PC-9 (cell line): Measurements from ENCODE around the gene KLHDC4. TPM values are rescaled to one million over a fixed set of nuclear protein-coding genes. Genes with fewer than 3 reads are reported as not detected.

Source experiments
- BruUV-seq: library from RNA; stranded (reverse); fragments of 400-500 nt; replicated peaks from 2 replicates; lab custom pipeline; 2021; lab: Mats Ljungman, UMichigan
- CTCF ChIA-PET: fragments of 300-600 bp; sonication (Branson Sonifier 250); formaldehyde crosslinking; loops from one replicate; lab custom pipeline; 2022; ENCODE audit warnings: antibody characterized with exemption; lab: Charles Lee
- POLR2A ChIA-PET: fragments of 300-600 bp; sonication (Branson Sonifier 250); formaldehyde crosslinking; loops from one replicate; lab custom pipeline; 2022; ENCODE audit warnings: antibody characterized with exemption; ENCODE audit not compliant: unreplicated experiment; lab: Charles Lee
- DNase-seq, 2 experiments: peaks; one replicate each; pipeline versions ENCODE4 v3.0.0 to v3.0.0-alpha.2; 2015 to 2022; ENCODE audit warnings: mixed read lengths in 1 of 2
- H2AFZ ChIP-seq: fragments of 200-600 bp; sonication (generic); 2 replicates; pipeline ENCODE4 v1.8.1; 2017; ENCODE audit warnings: antibody characterized with exemption
- H3F3A ChIP-seq: fragments of 200-600 bp; sonication (generic); 2 replicates; pipeline ENCODE4 v1.8.1; 2017; ENCODE audit warnings: antibody characterized with exemption, mild to moderate bottlenecking, low read depth; ENCODE audit not compliant: insufficient read depth
- H3K27ac ChIP-seq: fragments of 200-600 bp; sonication (generic); 2 replicates; pipeline ENCODE4 v1.6.1; 2016; ENCODE audit warnings: mixed run types
- H3K27me3 ChIP-seq: fragments of 200-600 bp; sonication (generic); 2 replicates; pipeline ENCODE4 v1.6.1; 2016; ENCODE audit warnings: low read depth, mixed run types; ENCODE audit not compliant: insufficient read depth
- H3K36me3 ChIP-seq: fragments of 200-600 bp; sonication (generic); 2 replicates; pipeline ENCODE4 v1.6.1; 2016; ENCODE audit warnings: low read depth, mixed run types
- H3K4me1 ChIP-seq: fragments of 200-600 bp; sonication (generic); replicated peaks from 2 replicates; pipeline ENCODE4 v1.6.1; 2016; ENCODE audit warnings: mixed run types; ENCODE audit not compliant: insufficient read depth
- H3K4me2 ChIP-seq: fragments of 200-600 bp; sonication (generic); 2 replicates; pipeline ENCODE4 v1.6.1; 2017; ENCODE audit warnings: mixed run types
- H3K4me3 ChIP-seq: fragments of 200-600 bp; sonication (generic); 2 replicates; pipeline ENCODE4 v1.6.1; 2016; ENCODE audit warnings: mixed run types
- H3K79me2 ChIP-seq: fragments of 200-600 bp; sonication (generic); 2 replicates; pipeline ENCODE4 v1.6.1; 2017; ENCODE audit warnings: low read depth, mixed run types
- H3K9me2 ChIP-seq: fragments of 200-600 bp; sonication (generic); 2 replicates; pipeline ENCODE4 v1.8.1; 2017; ENCODE audit warnings: mild to moderate bottlenecking; ENCODE audit not compliant: insufficient read depth
- H3K9me3 ChIP-seq: fragments of 200-600 bp; sonication (generic); 2 replicates; pipeline ENCODE4 v1.8.1; 2016; ENCODE audit warnings: low read depth; ENCODE audit not compliant: insufficient read depth
- H4K20me1 ChIP-seq: fragments of 200-600 bp; sonication (generic); 2 replicates; pipeline ENCODE4 v1.8.1; 2017; ENCODE audit not compliant: insufficient read depth
- CTCF ChIP-seq: fragments of 200-600 bp; sonication (generic); conservative IDR thresholded peaks from 2 replicates; pipeline ENCODE4 v1.6.1; 2017; ENCODE audit warnings: mixed run types, antibody characterized with exemption, mild to moderate bottlenecking, moderate library complexity
- EZH2 ChIP-seq: fragments of 200-600 bp; sonication (generic); IDR thresholded peaks from 2 replicates; pipeline ENCODE4 v1.8.0; 2017; ENCODE audit warnings: antibody characterized with exemption, low read depth
- intact Hi-C: fragments of 100-400 bp; cut with micrococcal nuclease; formaldehyde crosslinking; loops from one replicate; pipeline ENCODE4 v1.10.0; 2022; ENCODE audit not compliant: unreplicated experiment
- total RNA-seq: library from RNA; stranded (reverse); gene quantifications from 2 replicates; pipeline ENCODE4 v1.2.3, GENCODE V29; 2021

KLHDC4 gene
- total RNA-seq, 1 experiment from 2014 or later, result 66.5 TPM

GRCh38 chr16:87794485-87795078, 28.8 kb upstream of the KLHDC4 start:
- no peaks in the 10 kb centered on the region for H3K79me2 ChIP-seq
- DNase-seq, result no peak
- no peaks in the 10 kb centered on the region for H3K36me3 ChIP-seq
- H3K9me3 ChIP-seq, result no peaks in the 10 kb centered on the region
- H3K27me3 ChIP-seq, result no peaks in the 10 kb centered on the region
- POLR2A ChIA-PET, result interaction anchor here (0.6 kb wide), 1 partner anchor 75 kb away, joined by 13 read pairs; the partner anchor contains the start of gene SLC7A5
- BruUV-seq, result no TSS peak
- H3K9me2 ChIP-seq, result no peaks in the 10 kb centered on the region
- no peak overlapping the region for H3K27ac ChIP-seq
- TF ChIP-seq EZH2 (no peak), CTCF (no peak)
- H2AFZ ChIP-seq, result no peak overlapping the region
- no peaks in the 10 kb centered on the region for H4K20me1 ChIP-seq
- H3F3A ChIP-seq, result peaks cover 45% of the 10 kb centered on the region; the same call in 1 of the 2 replicates
- intact Hi-C loops, result loop anchor here (5.0 kb wide), 1 partner anchor 58 kb away; no protein-coding TSS in a partner anchor
- CTCF ChIA-PET, result interaction anchor here (0.5 to 0.9 kb wide), 3 partner anchors 8 to 16 kb away, joined by 3 to 6 read pairs (median 3); no protein-coding TSS in a partner anchor
- H3K4me3 ChIP-seq, result no peak overlapping the region
- peaks cover 40% of the 10 kb centered on the region for H3K4me1 ChIP-seq
- no peak overlapping the region for H3K4me2 ChIP-seq

- intact Hi-C loops, result loop anchor here (5.0 kb wide), 1 partner anchor 60 kb away; no protein-coding TSS in a partner anchor
- H3K27ac ChIP-seq, result no peak overlapping the region
- no peak for DNase-seq
- H3K36me3 ChIP-seq, result no peaks in the 10 kb centered on the region
- ChIA-PET CTCF (interaction anchor here (0.6 kb wide), 1 partner anchor 22 kb away, joined by 11 read pairs; no protein-coding TSS in a partner anchor), POLR2A (no interaction called here)
- no peak overlapping the region for H2AFZ ChIP-seq
- TF ChIP-seq EZH2, result no peak
- TF ChIP-seq CTCF, result no peak
- H3K4me1 ChIP-seq, result peaks cover 38% of the 10 kb centered on the region
- BruUV-seq, result no TSS peak
- H3K79me2 ChIP-seq, result no peaks in the 10 kb centered on the region
- H3K4me3 ChIP-seq, result no peak overlapping the region
- H4K20me1 ChIP-seq, result no peaks in the 10 kb centered on the region
- no peaks in the 10 kb centered on the region for H3K27me3 ChIP-seq
- no peaks in the 10 kb centered on the region for H3K9me2 ChIP-seq
- peaks cover 48% of the 10 kb centered on the region; the same call in 1 of the 2 replicates for H3F3A ChIP-seq
- no peak overlapping the region for H3K4me2 ChIP-seq
- no peaks in the 10 kb centered on the region for H3K9me3 ChIP-seq
Measured at GRCh38 chr16:87792205-87792565, 26.4 kb upstream of the KLHDC4 start.

GRCh38 chr16:87791295-87792204, 25.8 kb upstream of the KLHDC4 start:
- no peaks in the 10 kb centered on the region for H3K9me2 ChIP-seq
- H2AFZ ChIP-seq, result no peak overlapping the region
- H4K20me1 ChIP-seq, result no peaks in the 10 kb centered on the region
- peaks cover 38% of the 10 kb centered on the region for H3K4me1 ChIP-seq
- no TSS peak for BruUV-seq
- POLR2A ChIA-PET, result no interaction called here
- no peak overlapping the region for H3K4me3 ChIP-seq
- H3K36me3 ChIP-seq, result no peaks in the 10 kb centered on the region
- no peaks in the 10 kb centered on the region for H3K9me3 ChIP-seq
- H3K79me2 ChIP-seq, result no peaks in the 10 kb centered on the region
- peaks cover 44% of the 10 kb centered on the region; the same call in 1 of the 2 replicates for H3F3A ChIP-seq
- H3K4me2 ChIP-seq, result peak overlapping the region; percentile 44; the same call in 1 of the 2 replicates
- H3K27ac ChIP-seq, result peak overlapping the region; percentile 77
- no peaks in the 10 kb centered on the region for H3K27me3 ChIP-seq
- no peak for DNase-seq
- intact Hi-C loops, result loop anchor here (5.0 kb wide), 1 partner anchor 61 kb away; no protein-coding TSS in a partner anchor
- CTCF ChIA-PET, result interaction anchor here (0.6 to 1.8 kb wide), 2 partner anchors 13 to 22 kb away, joined by 4 to 11 read pairs; no protein-coding TSS in a partner anchor
- TF ChIP-seq EZH2, result no peak
- TF ChIP-seq CTCF, result no peak
